GM12878 (cell line): ENCODE data around the gene WASF2. TPM values are rescaled to one million over a fixed set of nuclear protein-coding genes. Genes with fewer than 3 reads are reported as not detected.

Source experiments
- ATAC-seq: fragments of 200-7000 bp; cut with Tn5 transposase; 3 replicates; pipeline ENCODE4 v1.9.1; 2020; ENCODE audit warnings: mild to moderate bottlenecking, moderate library complexity
- BruUV-seq: library from RNA; stranded (reverse); fragments of 400-500 nt; replicated peaks from 2 replicates; lab custom pipeline; 2021; lab: Mats Ljungman, UMichigan
- CTCF ChIA-PET: fragments of 300-600 bp; sonication (Branson Sonifier 250); formaldehyde crosslinking; extraction: SDS; loops from one replicate; lab custom pipeline; 2021; ENCODE audit warnings: inconsistent platforms; lab: Yijun Ruan, JAX
- POLR2A ChIA-PET: fragments of 350-600 bp; formaldehyde crosslinking; extraction: SDS; loops from one replicate; lab custom pipeline; 2021; ENCODE audit warnings: inconsistent platforms; lab: Charles Lee
- RAD21 ChIA-PET: fragments of 300-600 bp; sonication (Branson Sonifier 250); formaldehyde crosslinking; loops from one replicate; lab custom pipeline; 2023; ENCODE audit warnings: antibody characterized with exemption; ENCODE audit not compliant: unreplicated experiment; lab: Charles Lee
- SMC1A ChIA-PET: fragments of 300-600 bp; sonication (Branson Sonifier 250); formaldehyde crosslinking; loops from one replicate; lab custom pipeline; 2023; ENCODE audit not compliant: unreplicated experiment, uncharacterized antibody; lab: Charles Lee
- DNase-seq: peaks from one replicate; pipeline ENCODE4 v3.0.0-alpha.2; 2011; ENCODE audit warnings: low read depth, low spot score
- FAIRE-seq: peaks from 3 replicates; lab custom pipeline; 2011; peaks lifted over from hg19 to GRCh38; lab: Jason Lieb, UNC
- H2AFZ ChIP-seq: 2 replicates; pipeline ENCODE4 v1.6.0; 2011; ENCODE audit warnings: low read depth, low read length, control low read depth; ENCODE audit not compliant: control insufficient read depth
- H3K27ac ChIP-seq: 2 replicates; pipeline ENCODE4 v1.5.1; 2011; ENCODE audit warnings: control low read depth; ENCODE audit not compliant: control insufficient read depth, insufficient read depth
- H3K27me3 ChIP-seq, 2 experiments: replicated peaks in 1 of 2; 2 replicates each; pipeline versions ENCODE4 v1.6.0 to v1.6.1; 2011; ENCODE audit warnings: low read length in 1 of 2; ENCODE audit not compliant: control insufficient read depth in 2 of 2, insufficient read depth in 2 of 2
- H3K36me3 ChIP-seq, 2 experiments: 2 replicates each; pipeline ENCODE4 v1.5.1; 2011; ENCODE audit warnings: low read length in 1 of 2; ENCODE audit not compliant: control insufficient read depth in 2 of 2, insufficient read depth in 2 of 2
- H3K4me1 ChIP-seq: 2 replicates; pipeline ENCODE4 v1.6.1; 2011; ENCODE audit warnings: mild to moderate bottlenecking, low read length, moderate library complexity, mixed read lengths; ENCODE audit not compliant: control insufficient read depth, insufficient read depth
- H3K4me2 ChIP-seq: 2 replicates; pipeline ENCODE4 v1.6.0; 2011; ENCODE audit warnings: control low read depth; ENCODE audit not compliant: control insufficient read depth, insufficient read depth
- H3K4me3 ChIP-seq: fragments of 200-600 bp; sonication (generic); 2 replicates; pipeline ENCODE4 v1.5.1; 2016
- H3K79me2 ChIP-seq: 2 replicates; pipeline ENCODE4 v1.6.0; 2011; ENCODE audit warnings: low read length; ENCODE audit not compliant: control insufficient read depth, insufficient read depth
- H3K9ac ChIP-seq: 2 replicates; pipeline ENCODE4 v1.8.0; 2011; ENCODE audit warnings: low read length, control low read depth, mixed read lengths; ENCODE audit not compliant: control insufficient read depth, insufficient read depth
- H3K9me3 ChIP-seq: replicated peaks from 3 replicates; pipeline ENCODE4 v1.5.1; 2011; ENCODE audit warnings: mild to moderate bottlenecking, low read length; ENCODE audit not compliant: control insufficient read depth, insufficient read depth
- H4K20me1 ChIP-seq: 2 replicates; pipeline ENCODE4 v1.6.0; 2011; ENCODE audit not compliant: control insufficient read depth, insufficient read depth
- CBX5 ChIP-seq: sonication (generic); IDR thresholded peaks from 2 replicates; pipeline ENCODE4 v1.6.1; 2016; ENCODE audit warnings: low read depth, moderate library complexity, mild to moderate bottlenecking, inconsistent platforms
- NFYA ChIP-seq: IDR thresholded peaks from 2 replicates; pipeline ENCODE4 v1.6.1; 2011; ENCODE audit warnings: low read depth, mild to moderate bottlenecking, low read length, improper control_type of control experiment, borderline replicate concordance
- NR2C2 ChIP-seq: IDR thresholded peaks from 2 replicates; pipeline ENCODE4 v1.6.1; 2011; ENCODE audit warnings: borderline replicate concordance, low read depth; ENCODE audit not compliant: control insufficient read depth, insufficient read length
- PAX8 ChIP-seq: fragments of 450-650 bp; IDR thresholded peaks from 2 replicates; pipeline ENCODE4 v1.6.1; 2017; ENCODE audit warnings: mild to moderate bottlenecking, moderate library complexity
- SIX5 ChIP-seq: IDR thresholded peaks from 2 replicates; pipeline ENCODE4 v1.6.1; 2011; ENCODE audit warnings: mild to moderate bottlenecking, low read depth, low read length, moderate library complexity; ENCODE audit not compliant: severe bottlenecking
- SMARCA5 ChIP-seq: fragments of 450-650 bp; IDR thresholded peaks from 2 replicates; pipeline ENCODE4 v1.6.1; 2017; ENCODE audit warnings: mild to moderate bottlenecking
- TARDBP ChIP-seq: IDR thresholded peaks from 2 replicates; pipeline ENCODE4 v1.6.1; 2016; ENCODE audit warnings: borderline replicate concordance
- TBL1XR1 ChIP-seq: IDR thresholded peaks from 2 replicates; pipeline ENCODE4 v1.6.1; 2012; ENCODE audit warnings: low read depth, low read length, improper control_type of control experiment
- ZNF24 ChIP-seq: fragments of 450-650 bp; IDR thresholded peaks from 2 replicates; pipeline ENCODE4 v1.6.1; 2017; ENCODE audit warnings: antibody characterized with exemption, mild to moderate bottlenecking
- ZSCAN29 ChIP-seq: fragments of 450-650 bp; IDR thresholded peaks from 2 replicates; pipeline ENCODE4 v1.6.1; 2017; ENCODE audit warnings: mild to moderate bottlenecking, moderate library complexity
- WGBS: methylation state at CpG from one replicate; pipeline ENCODE4 v1.1.6; 2016; ENCODE audit warnings: low lambda C conversion rate; ENCODE audit not compliant: insufficient replicate concordance, insufficient coverage; ENCODE audit errors: missing lambda C conversion rate; 5-methylcytosine and 5-hydroxymethylcytosine counted together
- in situ Hi-C: fragments of 300-500 bp; cut with MboI; formaldehyde crosslinking; loops from 9 replicates; pipeline ENCODE4 v1.14.3; 2018; ENCODE audit warnings: mixed read lengths
- intact Hi-C: fragments of 100-400 bp; cut with micrococcal nuclease; formaldehyde crosslinking; loops from one replicate; pipeline ENCODE4 v1.14.2; 2022; ENCODE audit not compliant: unreplicated experiment
- polyA plus RNA-seq, 11 experiments: library from polyadenylated mRNA; depleted of rRNA in 4 of 11; unstranded in 6 of 11; stranded (reverse) in 5 of 11; fragments of >200 nt; fragmentation: Nextera tagmentation in 4 of 11; fragmentation: Illumina TruSeq in 1 of 11; extraction: Ambion mirVana in 4 of 11; extraction: Trizol in 1 of 11; gene quantifications; 1 replicate in 1 of 11; 2 replicates in 10 of 11; pipeline versions ENCODE4 v1.2.1 to v1.2.3, GENCODE V29; 2011 to 2016; ENCODE audit warnings: inconsistent platforms in 2 of 11, missing spikeins in 2 of 11, low read depth in 1 of 11
- total RNA-seq, 4 experiments: library from RNA; depleted of rRNA in 3 of 4; stranded (reverse); fragments of >200 nt in 3 of 4; fragmentation: Illumina TruSeq in 1 of 4; extraction: Trizol in 1 of 4; gene quantifications; 2 replicates each; pipeline versions ENCODE4 v1.2.1 to v1.2.3, GENCODE V29; 2013 to 2021
- TF ChIP-seq, protein P1 (sequence below): fragments of 450-650 bp; formaldehyde crosslinking; IDR thresholded peaks from 2 replicates; pipeline ENCODE4 v1.5.0; 2022; ENCODE audit warnings: mild to moderate bottlenecking, missing genetic modification characterization
- TF ChIP-seq, protein P2 (sequence below): fragments of 450-650 bp; IDR thresholded peaks from 2 replicates; pipeline ENCODE4 v1.6.1; 2016; ENCODE audit warnings: mild to moderate bottlenecking
- TF ChIP-seq, protein P3 (sequence below): fragments of 450-650 bp; IDR thresholded peaks from 2 replicates; pipeline ENCODE4 v1.6.1; 2017; ENCODE audit warnings: antibody characterized with exemption, mild to moderate bottlenecking, moderate library complexity
- TF ChIP-seq, protein P4 (sequence below): fragments of 450-650 bp; IDR thresholded peaks from 2 replicates; pipeline ENCODE4 v1.6.1; 2016; ENCODE audit warnings: mild to moderate bottlenecking

The WASF2 gene
- total and polyA plus RNA-seq, 10 of the 15 experiments (the other 5 are each of a cell fraction or from before 2014, with no cell fraction given), result 7.0 to 111 (median 37.1) TPM

DNA sequence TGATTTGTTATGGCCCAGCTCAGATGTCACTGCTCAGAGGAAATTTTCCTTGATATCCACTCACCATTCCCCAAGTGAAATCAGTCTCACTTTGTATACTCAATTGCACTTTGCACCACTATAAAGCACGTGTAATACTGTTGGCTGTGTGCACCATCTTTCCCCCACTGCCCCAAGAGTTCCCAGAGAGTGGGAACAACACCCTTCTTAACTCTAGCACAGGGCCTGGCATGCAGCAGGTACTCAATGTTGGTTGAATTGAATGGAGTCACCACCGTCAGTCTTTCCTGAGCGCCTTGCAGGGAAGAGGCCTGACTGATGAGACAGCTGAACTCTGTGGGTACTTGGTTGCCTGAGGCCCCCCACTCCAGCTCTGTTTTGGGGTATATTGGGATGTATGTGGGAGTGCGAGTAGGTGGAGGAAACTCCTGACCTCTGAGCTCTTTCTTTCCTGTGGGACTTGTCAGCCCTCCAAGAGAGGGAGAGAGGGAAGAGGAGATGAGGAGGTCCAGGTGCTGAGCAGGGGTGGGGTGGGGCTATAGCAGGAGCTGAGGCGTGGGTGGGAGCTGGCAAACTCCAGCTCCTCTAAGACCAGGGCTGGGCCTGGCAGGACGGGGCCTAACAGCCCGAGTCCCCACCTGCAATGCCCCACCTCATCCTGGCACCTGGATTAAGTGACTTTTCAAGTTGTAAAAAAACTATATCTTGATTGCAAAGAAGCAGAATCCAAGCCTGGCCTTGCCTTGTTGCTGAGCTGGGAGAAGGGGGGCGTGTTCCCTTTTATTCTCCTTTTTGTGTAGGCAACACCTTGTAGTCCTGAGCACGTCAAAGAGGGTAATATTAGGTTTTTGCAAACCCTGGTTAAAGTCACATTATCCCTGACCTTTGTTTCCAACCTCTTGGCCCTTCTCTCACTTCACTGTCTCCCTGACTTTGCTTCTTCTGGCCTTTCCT, 19.4 kb upstream of the WASF2 start:
- no peaks in the 10 kb centered on the region for H3K9me3 ChIP-seq
- RAD21 ChIA-PET, result interaction anchor here (0.7 to 1.5 kb wide), 2 partner anchors 68 to 93 kb away, joined by 3 to 5 read pairs; no protein-coding TSS in a partner anchor
- no peaks in the 10 kb centered on the region for H3K36me3 ChIP-seq
- H3K27ac ChIP-seq, result no peak overlapping the region
- H3K9ac ChIP-seq, result no peak overlapping the region
- TF ChIP-seq, protein P1, sequence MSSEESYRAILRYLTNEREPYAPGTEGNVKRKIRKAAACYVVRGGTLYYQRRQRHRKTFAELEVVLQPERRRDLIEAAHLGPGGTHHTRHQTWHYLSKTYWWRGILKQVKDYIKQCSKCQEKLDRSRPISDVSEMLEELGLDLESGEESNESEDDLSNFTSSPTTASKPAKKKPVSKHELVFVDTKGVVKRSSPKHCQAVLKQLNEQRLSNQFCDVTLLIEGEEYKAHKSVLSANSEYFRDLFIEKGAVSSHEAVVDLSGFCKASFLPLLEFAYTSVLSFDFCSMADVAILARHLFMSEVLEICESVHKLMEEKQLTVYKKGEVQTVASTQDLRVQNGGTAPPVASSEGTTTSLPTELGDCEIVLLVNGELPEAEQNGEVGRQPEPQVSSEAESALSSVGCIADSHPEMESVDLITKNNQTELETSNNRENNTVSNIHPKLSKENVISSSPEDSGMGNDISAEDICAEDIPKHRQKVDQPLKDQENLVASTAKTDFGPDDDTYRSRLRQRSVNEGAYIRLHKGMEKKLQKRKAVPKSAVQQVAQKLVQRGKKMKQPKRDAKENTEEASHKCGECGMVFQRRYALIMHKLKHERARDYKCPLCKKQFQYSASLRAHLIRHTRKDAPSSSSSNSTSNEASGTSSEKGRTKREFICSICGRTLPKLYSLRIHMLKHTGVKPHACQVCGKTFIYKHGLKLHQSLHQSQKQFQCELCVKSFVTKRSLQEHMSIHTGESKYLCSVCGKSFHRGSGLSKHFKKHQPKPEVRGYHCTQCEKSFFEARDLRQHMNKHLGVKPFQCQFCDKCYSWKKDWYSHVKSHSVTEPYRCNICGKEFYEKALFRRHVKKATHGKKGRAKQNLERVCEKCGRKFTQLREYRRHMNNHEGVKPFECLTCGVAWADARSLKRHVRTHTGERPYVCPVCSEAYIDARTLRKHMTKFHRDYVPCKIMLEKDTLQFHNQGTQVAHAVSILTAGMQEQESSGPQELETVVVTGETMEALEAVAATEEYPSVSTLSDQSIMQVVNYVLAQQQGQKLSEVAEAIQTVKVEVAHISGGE (CRISPR knock-in tag), result no peak
- TF ChIP-seq SIX5 (no peak), NR2C2 (no peak), TBL1XR1 (no peak), ZNF24 (no peak), SMARCA5 (no peak), ZSCAN29 (no peak), CBX5 (no peak), TARDBP (no peak), PAX8 (no peak), NFYA (no peak)
- TF ChIP-seq, protein P2, sequence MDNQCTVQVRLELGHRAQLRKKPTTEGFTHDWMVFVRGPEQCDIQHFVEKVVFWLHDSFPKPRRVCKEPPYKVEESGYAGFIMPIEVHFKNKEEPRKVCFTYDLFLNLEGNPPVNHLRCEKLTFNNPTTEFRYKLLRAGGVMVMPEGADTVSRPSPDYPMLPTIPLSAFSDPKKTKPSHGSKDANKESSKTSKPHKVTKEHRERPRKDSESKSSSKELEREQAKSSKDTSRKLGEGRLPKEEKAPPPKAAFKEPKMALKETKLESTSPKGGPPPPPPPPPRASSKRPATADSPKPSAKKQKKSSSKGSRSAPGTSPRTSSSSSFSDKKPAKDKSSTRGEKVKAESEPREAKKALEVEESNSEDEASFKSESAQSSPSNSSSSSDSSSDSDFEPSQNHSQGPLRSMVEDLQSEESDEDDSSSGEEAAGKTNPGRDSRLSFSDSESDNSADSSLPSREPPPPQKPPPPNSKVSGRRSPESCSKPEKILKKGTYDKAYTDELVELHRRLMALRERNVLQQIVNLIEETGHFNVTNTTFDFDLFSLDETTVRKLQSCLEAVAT, result no peak
- TF ChIP-seq, protein P3, sequence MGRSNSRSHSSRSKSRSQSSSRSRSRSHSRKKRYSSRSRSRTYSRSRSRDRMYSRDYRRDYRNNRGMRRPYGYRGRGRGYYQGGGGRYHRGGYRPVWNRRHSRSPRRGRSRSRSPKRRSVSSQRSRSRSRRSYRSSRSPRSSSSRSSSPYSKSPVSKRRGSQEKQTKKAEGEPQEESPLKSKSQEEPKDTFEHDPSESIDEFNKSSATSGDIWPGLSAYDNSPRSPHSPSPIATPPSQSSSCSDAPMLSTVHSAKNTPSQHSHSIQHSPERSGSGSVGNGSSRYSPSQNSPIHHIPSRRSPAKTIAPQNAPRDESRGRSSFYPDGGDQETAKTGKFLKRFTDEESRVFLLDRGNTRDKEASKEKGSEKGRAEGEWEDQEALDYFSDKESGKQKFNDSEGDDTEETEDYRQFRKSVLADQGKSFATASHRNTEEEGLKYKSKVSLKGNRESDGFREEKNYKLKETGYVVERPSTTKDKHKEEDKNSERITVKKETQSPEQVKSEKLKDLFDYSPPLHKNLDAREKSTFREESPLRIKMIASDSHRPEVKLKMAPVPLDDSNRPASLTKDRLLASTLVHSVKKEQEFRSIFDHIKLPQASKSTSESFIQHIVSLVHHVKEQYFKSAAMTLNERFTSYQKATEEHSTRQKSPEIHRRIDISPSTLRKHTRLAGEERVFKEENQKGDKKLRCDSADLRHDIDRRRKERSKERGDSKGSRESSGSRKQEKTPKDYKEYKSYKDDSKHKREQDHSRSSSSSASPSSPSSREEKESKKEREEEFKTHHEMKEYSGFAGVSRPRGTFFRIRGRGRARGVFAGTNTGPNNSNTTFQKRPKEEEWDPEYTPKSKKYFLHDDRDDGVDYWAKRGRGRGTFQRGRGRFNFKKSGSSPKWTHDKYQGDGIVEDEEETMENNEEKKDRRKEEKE, result no peak
- TF ChIP-seq, protein P4, sequence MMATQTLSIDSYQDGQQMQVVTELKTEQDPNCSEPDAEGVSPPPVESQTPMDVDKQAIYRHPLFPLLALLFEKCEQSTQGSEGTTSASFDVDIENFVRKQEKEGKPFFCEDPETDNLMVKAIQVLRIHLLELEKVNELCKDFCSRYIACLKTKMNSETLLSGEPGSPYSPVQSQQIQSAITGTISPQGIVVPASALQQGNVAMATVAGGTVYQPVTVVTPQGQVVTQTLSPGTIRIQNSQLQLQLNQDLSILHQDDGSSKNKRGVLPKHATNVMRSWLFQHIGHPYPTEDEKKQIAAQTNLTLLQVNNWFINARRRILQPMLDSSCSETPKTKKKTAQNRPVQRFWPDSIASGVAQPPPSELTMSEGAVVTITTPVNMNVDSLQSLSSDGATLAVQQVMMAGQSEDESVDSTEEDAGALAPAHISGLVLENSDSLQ, result no peak
- TF ChIP-seq, all 136 proteins: peak for 0
- no peaks in the 10 kb centered on the region for H3K27me3 ChIP-seq
- in situ Hi-C loops, result loop anchor here (5.0 kb wide), 1 partner anchor 53 kb away; no protein-coding TSS in a partner anchor
- CTCF ChIA-PET, result interaction anchor here (0.7 to 1.0 kb wide), 3 partner anchors 47 to 214 kb away, joined by 3 to 4 read pairs (median 4); no protein-coding TSS in a partner anchor
- ATAC-seq (no peak), FAIRE-seq (no peak), DNase-seq (no peak)
- BruUV-seq, result no TSS peak
- POLR2A ChIA-PET, result interaction anchor here (0.6 kb wide), 1 partner anchor 49 kb away, joined by 3 read pairs; no protein-coding TSS in a partner anchor
- no peak overlapping the region for H3K4me3 ChIP-seq
- H3K79me2 ChIP-seq, result no peaks in the 10 kb centered on the region
- H4K20me1 ChIP-seq, result no peaks in the 10 kb centered on the region
- WGBS, result 53% methylated on average over 9 of the region's 9 CpGs
- SMC1A ChIA-PET, result interaction anchor here (0.7 to 2.0 kb wide), 2 partner anchors 66 to 92 kb away, joined by 3 to 6 read pairs; no protein-coding TSS in a partner anchor
- H3K4me2 ChIP-seq, result no peak overlapping the region
- H3K4me1 ChIP-seq, result no peaks in the 10 kb centered on the region
- no peak overlapping the region for H2AFZ ChIP-seq
- intact Hi-C loops, result no loop called here
